Subcutaneous abdominal adipose tissue (tissue), 5 donors: ENCODE results near the gene CCDC187.

Source experiments
- H3K27ac ChIP-seq: one replicate; pipeline ENCODE4 v1.7.0; 2013; ENCODE audit warnings: low read depth, mild to moderate bottlenecking, inconsistent platforms, low read length, moderate library complexity
- H3K27me3 ChIP-seq, 5 donors: one replicate each; pipeline ENCODE4 v1.7.0; 2013; ENCODE audit warnings: low read length in 5 of 5, inconsistent platforms in 1 of 5; ENCODE audit not compliant: control insufficient read depth in 5 of 5, insufficient read depth in 4 of 5
- H3K36me3 ChIP-seq, 5 donors: one replicate each; pipeline ENCODE4 v1.7.0; 2013; ENCODE audit warnings: low read length in 5 of 5; ENCODE audit not compliant: control insufficient read depth in 5 of 5, insufficient read depth in 5 of 5
- H3K4me1 ChIP-seq, 5 donors: one replicate each; pipeline ENCODE4 v1.7.0; 2013; ENCODE audit warnings: low read length in 5 of 5, mild to moderate bottlenecking in 3 of 5, moderate library complexity in 1 of 5; ENCODE audit not compliant: control insufficient read depth in 5 of 5, insufficient read depth in 5 of 5
- H3K4me3 ChIP-seq, 5 donors: one replicate each; pipeline ENCODE4 v1.7.0; 2013; ENCODE audit warnings: low read length in 5 of 5, low read depth in 1 of 5
- H3K9ac ChIP-seq, 5 donors: one replicate each; pipeline ENCODE4 v1.7.0; 2013; ENCODE audit warnings: low read length in 5 of 5, mild to moderate bottlenecking in 4 of 5, moderate library complexity in 3 of 5
- H3K9me3 ChIP-seq, 5 donors: one replicate each; pipeline ENCODE4 v1.7.0; 2013; ENCODE audit warnings: low read length in 5 of 5; ENCODE audit not compliant: control insufficient read depth in 5 of 5
- donor health status: healthy.
- donor health status: healthy.
- donor health status: healthy.
- donor health status: healthy.
- donor health status: healthy.

The CCDC187 gene

GRCh38 chr9:136346157-136346481 is 42.2 kb upstream of the CCDC187 start:
- Histone ChIP-seq H3K36me3 (peaks cover 0 to 12% (median 7%) of the 10 kb centered on the region in 5 donors), H3K9me3 (no peaks in the 10 kb centered on the region), H3K27ac (no peak overlapping the region), H3K9ac (peak overlapping the region in 4 of 5 donors; percentile 46 to 66 (median 58)), H3K4me1 (peaks cover 0 to 37% (median 30%) of the 10 kb centered on the region in 5 donors), H3K4me3 (peak overlapping the region in 4 of 5 donors; percentile 27 to 60 (median 42)), H3K27me3 (peaks cover 0 to 3% (median 0%) of the 10 kb centered on the region in 5 donors)

- Histone ChIP-seq H3K4me3 (peak overlapping the region in 4 of 5 donors; percentile 40 to 60 (median 42)), H3K27me3 (peaks cover 0 to 3% (median 0%) of the 10 kb centered on the region in 5 donors), H3K4me1 (peaks cover 0 to 37% (median 30%) of the 10 kb centered on the region in 5 donors), H3K9me3 (no peaks in the 10 kb centered on the region), H3K36me3 (peaks cover 0 to 12% (median 7%) of the 10 kb centered on the region in 5 donors), H3K9ac (peak overlapping the region in 4 of 5 donors; percentile 46 to 72 (median 58)), H3K27ac (no peak overlapping the region)
These were observed 41.6 kb upstream of the CCDC187 start for GRCh38 chr9:136345281-136346156.

- H3K27ac ChIP-seq, result no peak overlapping the region
- peaks cover 0 to 37% (median 30%) of the 10 kb centered on the region in 5 donors for H3K4me1 ChIP-seq
- H3K27me3 ChIP-seq, result peaks cover 0 to 3% (median 0%) of the 10 kb centered on the region in 5 donors
- H3K36me3 ChIP-seq, result peaks cover 0 to 8% (median 7%) of the 10 kb centered on the region in 5 donors
- H3K4me3 ChIP-seq, result peak overlapping the region in 3 of 5 donors; percentile 40 to 60 (median 43)
- peak overlapping the region in 1 of 5 donors; percentile 72 for H3K9ac ChIP-seq
- no peaks in the 10 kb centered on the region for H3K9me3 ChIP-seq
These were observed 40.8 kb upstream of the CCDC187 start for GRCh38 chr9:136344544-136345280.

- Histone ChIP-seq H3K9me3 (no peaks in the 10 kb centered on the region), H3K9ac (no peak overlapping the region), H3K4me3 (no peak overlapping the region), H3K27ac (no peak overlapping the region), H3K36me3 (peaks cover 0 to 6% (median 3%) of the 10 kb centered on the region in 5 donors), H3K4me1 (peaks cover 0 to 37% (median 32%) of the 10 kb centered on the region in 5 donors), H3K27me3 (peaks cover 0 to 3% (median 0%) of the 10 kb centered on the region in 5 donors)
These were observed 40.0 kb upstream of the CCDC187 start for GRCh38 chr9:136343884-136344269.

- Histone ChIP-seq H3K9ac (no peak overlapping the region), H3K4me1 (peaks cover 0 to 37% (median 32%) of the 10 kb centered on the region in 5 donors), H3K27ac (no peak overlapping the region), H3K4me3 (peak overlapping the region in 3 of 5 donors; percentile 31 to 50 (median 42)), H3K9me3 (no peaks in the 10 kb centered on the region), H3K27me3 (peaks cover 0 to 3% (median 0%) of the 10 kb centered on the region in 5 donors), H3K36me3 (peaks cover 0 to 3% (median 0%) of the 10 kb centered on the region in 5 donors)
These were observed 39.4 kb upstream of the CCDC187 start for GRCh38 chr9:136343121-136343883.

GRCh38 chr9:136342181-136343120 is 38.6 kb upstream of the CCDC187 start:
- H3K27me3 ChIP-seq, result peaks cover 0 to 3% (median 0%) of the 10 kb centered on the region in 5 donors
- H3K9me3 ChIP-seq, result no peaks in the 10 kb centered on the region
- peaks cover 0 to 37% (median 32%) of the 10 kb centered on the region in 5 donors for H3K4me1 ChIP-seq
- H3K4me3 ChIP-seq, result peak overlapping the region in 3 of 5 donors; percentile 31 to 50 (median 42)
- no peak overlapping the region for H3K27ac ChIP-seq
- peaks cover 0 to 9% (median 2%) of the 10 kb centered on the region in 5 donors for H3K36me3 ChIP-seq
- peak overlapping the region in 3 of 5 donors; percentile 14 to 59 (median 20) for H3K9ac ChIP-seq

GRCh38 chr9:136341769-136342168 is 37.9 kb upstream of the CCDC187 start:
- Histone ChIP-seq H3K4me3 (no peak overlapping the region), H3K4me1 (peaks cover 0 to 37% (median 32%) of the 10 kb centered on the region in 5 donors), H3K9ac (peak overlapping the region in 3 of 5 donors; percentile 14 to 59 (median 20)), H3K36me3 (peaks cover 0 to 14% (median 6%) of the 10 kb centered on the region in 5 donors), H3K9me3 (no peaks in the 10 kb centered on the region), H3K27me3 (peaks cover 0 to 3% (median 0%) of the 10 kb centered on the region in 5 donors), H3K27ac (no peak overlapping the region)

GRCh38 chr9:136341042-136341655 is 37.3 kb upstream of the CCDC187 start:
- H3K27ac ChIP-seq, result no peak overlapping the region
- H3K4me1 ChIP-seq, result peaks cover 0 to 31% (median 28%) of the 10 kb centered on the region in 5 donors
- no peaks in the 10 kb centered on the region for H3K9me3 ChIP-seq
- no peak overlapping the region for H3K4me3 ChIP-seq
- H3K9ac ChIP-seq, result no peak overlapping the region
- peaks cover 0 to 20% (median 9%) of the 10 kb centered on the region in 5 donors for H3K36me3 ChIP-seq
- peaks cover 0 to 3% (median 0%) of the 10 kb centered on the region in 5 donors for H3K27me3 ChIP-seq
